IPS-18a (cell line): ENCODE measurements around the gene CUL4A.

Experiments used
- H3K27ac ChIP-seq: one replicate; pipeline ENCODE4 v1.5.1; 2013; ENCODE audit warnings: low read length
- H3K27me3 ChIP-seq: one replicate; pipeline ENCODE4 v1.6.1; 2013; ENCODE audit warnings: mild to moderate bottlenecking, low read length; ENCODE audit not compliant: control insufficient read depth, insufficient read depth
- H3K36me3 ChIP-seq: one replicate; pipeline ENCODE4 v1.6.1; 2013; ENCODE audit warnings: low read depth, low read length; ENCODE audit not compliant: control insufficient read depth
- H3K4me1 ChIP-seq: one replicate; pipeline ENCODE4 v1.6.1; 2013; ENCODE audit warnings: low read depth, low read length; ENCODE audit not compliant: control insufficient read depth
- H3K4me3 ChIP-seq: one replicate; pipeline ENCODE4 v1.5.1; 2013; ENCODE audit warnings: low read length
- H3K9ac ChIP-seq: one replicate; pipeline ENCODE4 v1.6.1; 2013; ENCODE audit warnings: mild to moderate bottlenecking, low read length, moderate library complexity
- H3K9me3 ChIP-seq: one replicate; pipeline ENCODE4 v1.6.1; 2013; ENCODE audit warnings: low read depth, low read length; ENCODE audit not compliant: control insufficient read depth

CUL4A gene

GRCh38 chr13:113216254-113217048 is 7.0 kb downstream of the CUL4A start:
- peak overlapping the region; percentile 2 for H3K4me3 ChIP-seq
- peaks cover 32% of the 10 kb centered on the region for H3K36me3 ChIP-seq
- H3K27ac ChIP-seq: peak overlapping the region; percentile 52
- H3K27me3 ChIP-seq: no peaks in the 10 kb centered on the region
- H3K9me3 ChIP-seq: no peaks in the 10 kb centered on the region
- peak overlapping the region; percentile 61 for H3K9ac ChIP-seq
- H3K4me1 ChIP-seq: peaks cover 17% of the 10 kb centered on the region

GRCh38 chr13:113218586-113218985 is 9.2 kb downstream of the CUL4A start:
- Histone ChIP-seq H3K36me3 (peaks cover 33% of the 10 kb centered on the region), H3K27me3 (no peaks in the 10 kb centered on the region), H3K4me3 (no peak overlapping the region), H3K9ac (no peak overlapping the region), H3K9me3 (no peaks in the 10 kb centered on the region), H3K4me1 (peaks cover 17% of the 10 kb centered on the region), H3K27ac (no peak overlapping the region)

- no peak overlapping the region for H3K4me3 ChIP-seq
- H3K9ac ChIP-seq: no peak overlapping the region
- no peaks in the 10 kb centered on the region for H3K27me3 ChIP-seq
- H3K36me3 ChIP-seq: peaks cover 34% of the 10 kb centered on the region
- no peaks in the 10 kb centered on the region for H3K9me3 ChIP-seq
- H3K4me1 ChIP-seq: peaks cover 17% of the 10 kb centered on the region
- H3K27ac ChIP-seq: no peak overlapping the region
Measured at GRCh38 chr13:113219256-113219940, 10.0 kb downstream of the CUL4A start.

GRCh38 chr13:113220141-113220598 is 10.8 kb downstream of the CUL4A start:
- peaks cover 17% of the 10 kb centered on the region for H3K4me1 ChIP-seq

GRCh38 chr13:113220877-113221276 is 11.5 kb downstream of the CUL4A start:
- H3K27me3 ChIP-seq: no peaks in the 10 kb centered on the region
- H3K36me3 ChIP-seq: peaks cover 49% of the 10 kb centered on the region
- H3K9me3 ChIP-seq: no peaks in the 10 kb centered on the region
- peaks cover 15% of the 10 kb centered on the region for H3K4me1 ChIP-seq
- no peak overlapping the region for H3K9ac ChIP-seq
- no peak overlapping the region for H3K4me3 ChIP-seq
- no peak overlapping the region for H3K27ac ChIP-seq

More at GRCh38 chr13:113220141-113220598, 10.8 kb downstream of the CUL4A start:
- Histone ChIP-seq H3K9ac (no peak overlapping the region), H3K36me3 (peaks cover 42% of the 10 kb centered on the region), H3K9me3 (no peaks in the 10 kb centered on the region), H3K4me3 (no peak overlapping the region), H3K27me3 (no peaks in the 10 kb centered on the region), H3K27ac (no peak overlapping the region)

GRCh38 chr13:113223070-113223469 is 13.7 kb downstream of the CUL4A start:
- no peak overlapping the region for H3K4me3 ChIP-seq
- no peak overlapping the region for H3K9ac ChIP-seq
- H3K9me3 ChIP-seq: no peaks in the 10 kb centered on the region
- no peaks in the 10 kb centered on the region for H3K4me1 ChIP-seq
- no peaks in the 10 kb centered on the region for H3K27me3 ChIP-seq
- H3K27ac ChIP-seq: no peak overlapping the region
- peaks cover 67% of the 10 kb centered on the region for H3K36me3 ChIP-seq

- H3K27ac ChIP-seq: no peak overlapping the region
- H3K9me3 ChIP-seq: no peaks in the 10 kb centered on the region
- H3K9ac ChIP-seq: no peak overlapping the region
- no peak overlapping the region for H3K4me3 ChIP-seq
- H3K4me1 ChIP-seq: no peaks in the 10 kb centered on the region
- H3K27me3 ChIP-seq: no peaks in the 10 kb centered on the region
- H3K36me3 ChIP-seq: peaks cover 70% of the 10 kb centered on the region
Measured at GRCh38 chr13:113224486-113224885, 15.1 kb downstream of the CUL4A start.

GRCh38 chr13:113225515-113225914 is 16.1 kb downstream of the CUL4A start:
- peaks cover 69% of the 10 kb centered on the region for H3K36me3 ChIP-seq
- no peaks in the 10 kb centered on the region for H3K4me1 ChIP-seq
- H3K4me3 ChIP-seq: no peak overlapping the region
- H3K27me3 ChIP-seq: no peaks in the 10 kb centered on the region
- no peaks in the 10 kb centered on the region for H3K9me3 ChIP-seq
- H3K27ac ChIP-seq: no peak overlapping the region
- H3K9ac ChIP-seq: no peak overlapping the region

GRCh38 chr13:113226873-113227450 is 17.5 kb downstream of the CUL4A start:
- Histone ChIP-seq H3K4me1 (no peaks in the 10 kb centered on the region), H3K27me3 (no peaks in the 10 kb centered on the region), H3K36me3 (peaks cover 62% of the 10 kb centered on the region), H3K9ac (no peak overlapping the region), H3K9me3 (no peaks in the 10 kb centered on the region), H3K27ac (no peak overlapping the region), H3K4me3 (no peak overlapping the region)

- H3K9ac ChIP-seq: no peak overlapping the region
- H3K27me3 ChIP-seq: no peaks in the 10 kb centered on the region
- no peak overlapping the region for H3K27ac ChIP-seq
- H3K9me3 ChIP-seq: no peaks in the 10 kb centered on the region
- H3K4me1 ChIP-seq: no peaks in the 10 kb centered on the region
- no peak overlapping the region for H3K4me3 ChIP-seq
- H3K36me3 ChIP-seq: peaks cover 68% of the 10 kb centered on the region
Measured at GRCh38 chr13:113229161-113229560, 19.7 kb downstream of the CUL4A start.

- no peak overlapping the region for H3K9ac ChIP-seq
- H3K4me3 ChIP-seq: no peak overlapping the region
- H3K9me3 ChIP-seq: no peaks in the 10 kb centered on the region
- no peaks in the 10 kb centered on the region for H3K4me1 ChIP-seq
- no peak overlapping the region for H3K27ac ChIP-seq
- no peaks in the 10 kb centered on the region for H3K27me3 ChIP-seq
- H3K36me3 ChIP-seq: peaks cover 67% of the 10 kb centered on the region
Measured at GRCh38 chr13:113229791-113230190, 20.4 kb downstream of the CUL4A start.
